ENCODE results near the gene WDR33. TPM values are rescaled to one million over a fixed set of nuclear protein-coding genes. Genes with fewer than 3 reads are reported as not detected.

The WDR33 gene
- total and polyA plus RNA-seq, 2 of the 4 experiments (the other 2 are of a cell fraction), result 19.6 to 41.2 TPM

GRCh38 chr2:127702395-127703009 is 108.5 kb downstream of the WDR33 start:
- Histone ChIP-seq H3K23ac (ENCODE audit: low read depth, low read length) (peak overlapping the region; percentile 88), H4K5ac (ENCODE audit: low read depth, low read length) (peak overlapping the region; percentile 95; the same call in 1 of the 2 replicates), H3K14ac (replicated peaks; ENCODE audit: low read depth, low read length) (peak overlapping the region; percentile 68), H3K4me2 (ENCODE audit: low read depth, low read length) (peak overlapping the region; percentile 99), H3K79me1 (ENCODE audit: low read depth in 1 of 2, low read length in 2 of 2) (peaks cover 14 to 50% of the 10 kb centered on the region in 2 experiments), H2AK9ac (replicated peaks; ENCODE audit: low read depth, low read length, poor library complexity) (peak overlapping the region; percentile 93), H3K4ac (ENCODE audit: low read depth, low read length) (peak overlapping the region; percentile 69; the same call in 1 of the 2 replicates), H3K27ac (ENCODE audit: insufficient read depth, low read length) (peak overlapping the region; percentile 80), H3K9me3 (ENCODE audit: control insufficient read depth, insufficient read depth, low read length) (no peaks in the 10 kb centered on the region), H2AFZ (replicated peaks; ENCODE audit: low read length, poor library complexity) (peak overlapping the region; percentile 99), H4K91ac (ENCODE audit: insufficient read depth, low read depth, low read length) (peak overlapping the region; percentile 49; the same call in 1 of the 2 replicates), H3K4me3 (ENCODE audit: insufficient read depth, low read depth, low read length) (peak overlapping the region; percentile 85), H3K27me3 (ENCODE audit: control insufficient read depth, insufficient read depth, low read length) (no peaks in the 10 kb centered on the region), H2BK120ac (ENCODE audit: low read depth, low read length) (no peak overlapping the region), H2BK20ac (ENCODE audit: low read depth, low read length) (no peak overlapping the region), H2BK5ac (ENCODE audit: low read depth, low read length, poor library complexity, severe bottlenecking) (peak overlapping the region; percentile 85), H3K18ac (ENCODE audit: low read depth, low read length) (peak overlapping the region; percentile 84), H3K9ac (ENCODE audit: low read depth, low read length) (peak overlapping the region; percentile 98), H3K56ac (ENCODE audit: extremely low read depth, insufficient read depth, low read length) (peak overlapping the region; percentile 76; the same call in 1 of the 2 replicates), H3K4me1 (ENCODE audit: control insufficient read depth, insufficient read depth, low read length) (peaks cover 8% of the 10 kb centered on the region), H2BK15ac (ENCODE audit: low read depth, low read length) (no peak overlapping the region), H3K36me3 (ENCODE audit: control insufficient read depth, insufficient read depth, low read length) (peaks cover 15% of the 10 kb centered on the region), H4K8ac (ENCODE audit: low read depth in 2 of 2, low read length in 2 of 2) (peak overlapping the region; percentile 25 to 53; a peak in 3 of 4 replicates), H2AK5ac (ENCODE audit: low read depth, low read length) (peak overlapping the region; percentile 37; the same call in 1 of the 2 replicates), H4K20me1 (ENCODE audit: insufficient read depth, low read length) (peaks cover 11% of the 10 kb centered on the region; the same call in 1 of the 2 replicates), H3K9me1 (ENCODE audit: insufficient read depth, low read length) (peaks cover 18% of the 10 kb centered on the region)
- ChIA-PET CTCF (interaction anchor here (0.6 kb wide), 1 partner anchor 47 kb away, joined by 3 read pairs; no protein-coding TSS in a partner anchor), POLR2A (ENCODE audit: unreplicated experiment) (interaction anchor here (0.6 kb wide), 1 partner anchor 153 kb away, joined by 6 read pairs; no protein-coding TSS in a partner anchor)
- ATAC-seq (ENCODE audit: low read depth) (no peak), DNase-seq (no peak)
- BruUV-seq (replicated peaks), result TSS peak; percentile 61
- in situ Hi-C loops (cut with MboI; ENCODE audit: low sequenced_read_pairs) (no loop called here), intact Hi-C loops (cut with micrococcal nuclease) (loop anchor here (1.0 to 10.0 kb wide), 2 partner anchors 158 to 178 kb away; partner anchors contain the start of gene IWS1), dilution Hi-C loops (cut with HindIII; ENCODE audit: low sequenced_read_pairs, unreplicated experiment) (no loop called here)
- 100% methylated on average over 1 of the region's 19 CpGs; no CpG with 5 or more reads in 1 of the 2 experiments for WGBS, 2 experiments (ENCODE audit: extremely low coverage in 2 of 2, insufficient read length in 1 of 2)
- TF ChIP-seq USF2 (IDR thresholded peaks at IDR 0.05; ENCODE audit: low read depth, low read length) (no peak), ELK1 (IDR thresholded peaks at IDR 0.05; ENCODE audit: borderline replicate concordance, low read depth, low read length) (no peak), MAZ (IDR thresholded peaks at IDR 0.05; ENCODE audit: borderline replicate concordance, low read depth, low read length) (no peak), CEBPB (IDR thresholded peaks at IDR 0.05; ENCODE audit: low read depth, low read length) (no peak), CTCF (conservative IDR thresholded peaks at IDR 0.05; ENCODE audit: low read depth, low read length) (no peak), BHLHE40 (IDR thresholded peaks at IDR 0.05; ENCODE audit: low read depth, low read length) (no peak), MXI1 (IDR thresholded peaks at IDR 0.05; ENCODE audit: borderline replicate concordance, low read depth, low read length) (no peak), POLR2A (IDR thresholded peaks at IDR 0.05; ENCODE audit: low read depth, low read length) (no peak), SMC3 (IDR thresholded peaks at IDR 0.05; ENCODE audit: low read depth, low read length) (no peak), NFE2L2 (IDR thresholded peaks at IDR 0.05; ENCODE audit: low read depth, low read length) (no peak), RFX5 (IDR thresholded peaks at IDR 0.05; ENCODE audit: low read depth, low read length) (no peak), RAD21 (IDR thresholded peaks at IDR 0.05; ENCODE audit: low read length) (no peak), FOS (IDR thresholded peaks at IDR 0.05; ENCODE audit: low read depth, low read length) (no peak), MAFK (IDR thresholded peaks at IDR 0.05; ENCODE audit: low read depth, low read length) (no peak)
